Measurements from ENCODE around the gene PHRF1.

The PHRF1 gene

GRCh38 chr11:601573-602245 is 25.4 kb downstream of the PHRF1 start:
- Histone ChIP-seq H3K27me3 (ENCODE audit: control insufficient read depth, insufficient read depth, low read length, poor library complexity, severe bottlenecking) (no peaks in the 10 kb centered on the region), H3K9me3 (ENCODE audit: control insufficient read depth, low read length) (no peaks in the 10 kb centered on the region), H3K4me3 (ENCODE audit: insufficient read depth, low read depth, low read length) (no peak overlapping the region), H3K27ac (ENCODE audit: insufficient read depth, low read depth, low read length, poor library complexity, severe bottlenecking) (no peak overlapping the region), H3K36me3 (ENCODE audit: control insufficient read depth, insufficient read depth, low read length) (peaks cover 50% of the 10 kb centered on the region), H3K4me1 (ENCODE audit: control insufficient read depth, insufficient read depth, low read length) (no peaks in the 10 kb centered on the region)
- 94 to 96% methylated on average over 23 of the region's 23 CpGs for WGBS, 2 experiments

- peaks cover 60% of the 10 kb centered on the region for H3K36me3 ChIP-seq (ENCODE audit: control insufficient read depth, insufficient read depth, low read length)
Measured at GRCh38 chr11:603154-603553, 26.9 kb downstream of the PHRF1 start.

GRCh38 chr11:605286-606129 is 29.2 kb downstream of the PHRF1 start:
- peaks cover 64% of the 10 kb centered on the region for H3K36me3 ChIP-seq (ENCODE audit: control insufficient read depth, insufficient read depth, low read length)

More at GRCh38 chr11:603154-603553, 26.9 kb downstream of the PHRF1 start:
- no peaks in the 10 kb centered on the region for H3K27me3 ChIP-seq (ENCODE audit: control insufficient read depth, insufficient read depth, low read length, poor library complexity, severe bottlenecking)
- WGBS, 2 experiments, result 93 to 95% methylated on average over 13 of the region's 13 CpGs
- H3K27ac ChIP-seq (ENCODE audit: insufficient read depth, low read depth, low read length, poor library complexity, severe bottlenecking), result no peak overlapping the region
- no peak overlapping the region for H3K4me3 ChIP-seq (ENCODE audit: insufficient read depth, low read depth, low read length)
- no peaks in the 10 kb centered on the region for H3K4me1 ChIP-seq (ENCODE audit: control insufficient read depth, insufficient read depth, low read length)
- H3K9me3 ChIP-seq (ENCODE audit: control insufficient read depth, low read length), result no peaks in the 10 kb centered on the region

GRCh38 chr11:606245-606644 is 30.0 kb downstream of the PHRF1 start:
- H3K4me3 ChIP-seq (ENCODE audit: insufficient read depth, low read depth, low read length), result no peak overlapping the region
- H3K9me3 ChIP-seq (ENCODE audit: control insufficient read depth, low read length), result no peaks in the 10 kb centered on the region
- H3K36me3 ChIP-seq (ENCODE audit: control insufficient read depth, insufficient read depth, low read length), result peaks cover 59% of the 10 kb centered on the region
- no peaks in the 10 kb centered on the region for H3K27me3 ChIP-seq (ENCODE audit: control insufficient read depth, insufficient read depth, low read length, poor library complexity, severe bottlenecking)
- no peak overlapping the region for H3K27ac ChIP-seq (ENCODE audit: insufficient read depth, low read depth, low read length, poor library complexity, severe bottlenecking)
- H3K4me1 ChIP-seq (ENCODE audit: control insufficient read depth, insufficient read depth, low read length), result no peaks in the 10 kb centered on the region
- WGBS, 2 experiments, result 95 to 97% methylated on average over 19 of the region's 19 CpGs

More at GRCh38 chr11:605286-606129, 29.2 kb downstream of the PHRF1 start:
- WGBS, 2 experiments, result 95 to 97% methylated on average over 33 of the region's 33 CpGs
- Histone ChIP-seq H3K27me3 (ENCODE audit: control insufficient read depth, insufficient read depth, low read length, poor library complexity, severe bottlenecking) (no peaks in the 10 kb centered on the region), H3K27ac (ENCODE audit: insufficient read depth, low read depth, low read length, poor library complexity, severe bottlenecking) (no peak overlapping the region), H3K4me3 (ENCODE audit: insufficient read depth, low read depth, low read length) (no peak overlapping the region), H3K9me3 (ENCODE audit: control insufficient read depth, low read length) (no peaks in the 10 kb centered on the region), H3K4me1 (ENCODE audit: control insufficient read depth, insufficient read depth, low read length) (no peaks in the 10 kb centered on the region)

DNA sequence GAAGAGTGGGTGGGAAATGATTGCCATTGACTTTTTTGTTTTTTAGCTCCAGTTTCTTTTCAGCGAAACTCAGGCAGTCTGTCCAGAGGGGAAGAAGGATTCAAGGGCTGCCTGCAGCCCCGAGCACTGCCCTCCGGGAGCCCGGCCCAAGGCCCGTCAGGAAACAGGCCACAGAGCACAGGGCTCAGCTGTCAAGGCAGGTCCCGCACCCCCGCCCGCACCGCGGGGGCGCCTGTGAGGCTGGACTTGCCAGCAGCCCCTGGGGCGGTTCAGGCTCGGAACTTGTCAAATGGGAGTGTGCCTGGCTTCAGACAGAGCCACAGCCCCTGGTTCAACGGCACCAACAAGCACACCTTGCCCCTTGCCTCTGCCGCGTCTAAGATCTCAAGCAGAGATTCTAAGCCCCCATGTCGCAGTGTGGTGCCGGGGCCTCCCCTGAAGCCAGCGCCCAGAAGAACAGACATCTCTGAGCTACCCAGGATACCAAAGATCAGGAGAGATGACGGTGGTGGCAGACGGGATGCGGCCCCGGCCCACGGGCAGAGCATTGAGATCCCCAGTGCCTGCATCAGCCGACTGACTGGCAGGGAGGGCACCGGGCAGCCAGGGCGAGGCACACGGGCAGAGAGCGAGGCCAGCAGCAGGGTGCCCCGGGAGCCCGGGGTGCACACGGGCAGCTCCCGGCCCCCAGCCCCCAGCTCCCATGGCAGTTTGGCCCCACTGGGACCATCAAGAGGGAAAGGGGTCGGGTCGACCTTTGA is 30.9 kb downstream of the PHRF1 start:
- Histone ChIP-seq H3K27ac (ENCODE audit: insufficient read depth, low read depth, low read length, poor library complexity, severe bottlenecking) (no peak overlapping the region), H3K4me3 (ENCODE audit: insufficient read depth, low read depth, low read length) (no peak overlapping the region), H3K9me3 (ENCODE audit: control insufficient read depth, low read length) (no peaks in the 10 kb centered on the region), H3K27me3 (ENCODE audit: control insufficient read depth, insufficient read depth, low read length, poor library complexity, severe bottlenecking) (no peaks in the 10 kb centered on the region), H3K4me1 (ENCODE audit: control insufficient read depth, insufficient read depth, low read length) (no peaks in the 10 kb centered on the region), H3K36me3 (ENCODE audit: control insufficient read depth, insufficient read depth, low read length) (peaks cover 53% of the 10 kb centered on the region)
- WGBS, 2 experiments, result 96 to 97% methylated on average over 35 of the region's 35 CpGs

DNA sequence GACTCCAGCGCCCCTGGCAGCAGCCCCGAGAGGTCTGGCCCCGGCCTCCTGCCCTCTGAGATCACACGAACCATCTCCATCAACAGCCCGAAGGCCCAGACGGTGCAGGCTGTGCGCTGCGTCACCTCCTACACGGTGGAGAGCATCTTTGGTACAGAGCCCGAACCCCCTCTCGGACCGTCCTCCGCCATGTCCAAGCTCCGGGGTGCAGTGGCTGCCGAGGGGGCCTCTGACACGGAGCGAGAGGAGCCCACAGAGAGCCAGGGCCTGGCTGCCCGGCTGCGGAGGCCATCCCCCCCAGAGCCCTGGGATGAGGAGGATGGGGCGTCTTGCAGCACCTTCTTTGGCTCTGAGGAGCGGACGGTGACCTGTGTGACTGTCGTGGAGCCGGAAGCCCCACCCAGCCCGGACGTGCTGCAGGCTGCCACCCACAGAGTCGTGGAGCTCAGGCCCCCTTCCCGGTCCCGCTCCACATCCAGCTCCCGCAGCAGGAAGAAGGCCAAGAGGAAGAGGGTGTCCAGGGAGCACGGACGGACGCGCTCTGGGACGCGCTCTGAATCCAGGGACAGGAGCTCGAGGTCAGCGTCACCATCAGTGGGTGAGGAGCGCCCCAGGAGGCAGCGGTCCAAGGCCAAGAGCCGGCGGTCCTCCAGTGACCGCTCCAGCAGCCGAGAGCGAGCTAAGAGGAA is 31.8 kb downstream of the PHRF1 start:
- Histone ChIP-seq H3K36me3 (ENCODE audit: control insufficient read depth, insufficient read depth, low read length) (peaks cover 53% of the 10 kb centered on the region), H3K27ac (ENCODE audit: insufficient read depth, low read depth, low read length, poor library complexity, severe bottlenecking) (no peak overlapping the region)

GRCh38 chr11:608791-609251 is 32.6 kb downstream of the PHRF1 start:
- Histone ChIP-seq H3K4me3 (ENCODE audit: insufficient read depth, low read depth, low read length) (no peak overlapping the region), H3K9me3 (ENCODE audit: control insufficient read depth, low read length) (no peaks in the 10 kb centered on the region), H3K27ac (ENCODE audit: insufficient read depth, low read depth, low read length, poor library complexity, severe bottlenecking) (no peak overlapping the region), H3K36me3 (ENCODE audit: control insufficient read depth, insufficient read depth, low read length) (peaks cover 52% of the 10 kb centered on the region), H3K4me1 (ENCODE audit: control insufficient read depth, insufficient read depth, low read length) (no peaks in the 10 kb centered on the region), H3K27me3 (ENCODE audit: control insufficient read depth, insufficient read depth, low read length, poor library complexity, severe bottlenecking) (no peaks in the 10 kb centered on the region)
- WGBS, 2 experiments, result 94% methylated on average over 28 of the region's 28 CpGs

More for the DNA sequence above, 31.8 kb downstream of the PHRF1 start:
- Histone ChIP-seq H3K27me3 (ENCODE audit: control insufficient read depth, insufficient read depth, low read length, poor library complexity, severe bottlenecking) (no peaks in the 10 kb centered on the region), H3K4me3 (ENCODE audit: insufficient read depth, low read depth, low read length) (no peak overlapping the region), H3K4me1 (ENCODE audit: control insufficient read depth, insufficient read depth, low read length) (no peaks in the 10 kb centered on the region), H3K9me3 (ENCODE audit: control insufficient read depth, low read length) (no peaks in the 10 kb centered on the region)
- 95 to 96% methylated on average over 45 of the region's 45 CpGs for WGBS, 2 experiments

- Histone ChIP-seq H3K4me1 (ENCODE audit: control insufficient read depth, insufficient read depth, low read length) (no peaks in the 10 kb centered on the region), H3K9me3 (ENCODE audit: control insufficient read depth, low read length) (no peaks in the 10 kb centered on the region), H3K36me3 (ENCODE audit: control insufficient read depth, insufficient read depth, low read length) (peaks cover 47% of the 10 kb centered on the region), H3K27ac (ENCODE audit: insufficient read depth, low read depth, low read length, poor library complexity, severe bottlenecking) (no peak overlapping the region), H3K4me3 (ENCODE audit: insufficient read depth, low read depth, low read length) (no peak overlapping the region), H3K27me3 (ENCODE audit: control insufficient read depth, insufficient read depth, low read length, poor library complexity, severe bottlenecking) (no peaks in the 10 kb centered on the region)
- 95 to 96% methylated on average over 28 of the region's 28 CpGs for WGBS, 2 experiments
Measured at GRCh38 chr11:609341-609811, 33.1 kb downstream of the PHRF1 start.

- no peak overlapping the region for H3K4me3 ChIP-seq (ENCODE audit: insufficient read depth, low read depth, low read length)
- no peaks in the 10 kb centered on the region for H3K27me3 ChIP-seq (ENCODE audit: control insufficient read depth, insufficient read depth, low read length, poor library complexity, severe bottlenecking)
- 95 to 96% methylated on average over 18 of the region's 18 CpGs for WGBS, 2 experiments
- H3K9me3 ChIP-seq (ENCODE audit: control insufficient read depth, low read length), result no peaks in the 10 kb centered on the region
- H3K27ac ChIP-seq (ENCODE audit: insufficient read depth, low read depth, low read length, poor library complexity, severe bottlenecking), result no peak overlapping the region
- peaks cover 4% of the 10 kb centered on the region for H3K4me1 ChIP-seq (ENCODE audit: control insufficient read depth, insufficient read depth, low read length)
- peaks cover 38% of the 10 kb centered on the region for H3K36me3 ChIP-seq (ENCODE audit: control insufficient read depth, insufficient read depth, low read length)
Measured at GRCh38 chr11:610146-610801, 34.0 kb downstream of the PHRF1 start.
